ENCODE results near the gene GFER. TPM values are rescaled to one million over a fixed set of nuclear protein-coding genes. Genes with fewer than 3 reads are reported as not detected.

The GFER gene
- total RNA-seq, 8 experiments from 2014 or later: 14.4 to 37.3 (median 25.2) TPM

DNA sequence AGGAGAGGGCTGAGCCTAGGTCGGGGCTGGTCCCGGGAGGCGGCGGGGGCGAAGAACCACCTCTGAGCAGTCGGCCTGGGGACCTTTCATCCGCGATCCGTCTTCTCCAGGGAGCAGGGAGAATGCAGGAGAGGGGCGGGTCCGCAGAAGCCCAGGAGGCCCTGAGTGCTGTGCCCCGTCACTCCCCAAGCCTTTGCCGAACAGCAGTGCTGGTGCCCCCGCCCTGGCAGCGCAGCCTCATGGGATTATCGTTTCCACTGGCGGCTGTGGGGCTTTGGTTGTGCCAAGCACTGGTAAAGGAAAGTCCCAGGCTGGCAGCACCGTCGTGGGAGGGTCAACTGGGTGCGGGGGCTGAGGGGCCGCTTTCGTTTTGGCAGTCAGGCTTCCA, 11.5 kb upstream of the GFER start:
- Histone ChIP-seq H3K4me1 (replicated peaks in 1 of 2) (peaks cover 5 to 15% of the 10 kb centered on the region in 2 donors), H3K4me3 (peak overlapping the region; percentile 81 to 98 (median 92)), H3K27ac (peak overlapping the region; percentile 96)
- peak; percentile 2 to 58 (median 11) for ATAC-seq (replicated peaks in 6 of 8)
- WGBS, 10 experiments: 0 to 6% (median 0%) methylated on average over 2 to 20 of the region's 22 CpGs; no CpG with 5 or more reads in 7 of the 10 experiments
- in situ Hi-C loops (cut with MboI; ENCODE audit: low pct_unique_long_range_greater_than_20kb in 2 of 9, low sequenced_read_pairs in 9 of 9, unreplicated experiment in 9 of 9): no loop called here

DNA sequence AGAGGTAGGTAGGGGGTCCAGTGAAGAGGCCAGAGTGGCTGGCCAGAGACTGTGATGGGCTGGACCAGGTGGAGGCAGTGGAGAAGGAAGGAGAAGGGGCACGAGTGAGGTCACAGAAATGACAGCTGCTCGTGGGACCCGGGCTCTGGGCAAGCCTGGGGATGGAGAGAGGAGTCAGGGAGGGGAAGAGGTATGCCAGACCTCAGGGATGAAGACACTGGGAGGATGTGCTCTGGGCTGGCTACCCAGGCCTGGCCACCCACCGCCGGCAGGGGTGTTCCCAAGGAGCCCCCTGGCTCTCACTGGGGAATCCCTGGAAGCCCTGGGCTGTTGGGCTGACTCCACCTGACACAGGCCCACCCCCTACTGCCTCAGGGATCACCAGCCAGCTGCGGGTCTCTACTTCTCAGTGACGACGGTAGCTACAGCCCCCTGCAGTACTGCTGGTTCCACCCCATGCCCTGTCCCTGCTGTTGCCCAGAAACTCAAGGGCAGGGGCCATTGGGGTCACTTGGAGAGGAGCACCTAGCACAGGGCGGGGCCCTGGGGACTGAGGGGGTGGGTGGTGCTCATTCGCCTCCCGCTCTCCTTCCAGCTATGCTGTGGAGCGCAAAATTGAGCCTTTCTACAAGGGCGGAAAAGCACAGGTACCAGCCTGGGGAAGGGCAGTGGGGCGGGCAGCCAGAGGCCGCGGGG, 10.4 kb upstream of the GFER start:
- Histone ChIP-seq H3K4me3 (no peak overlapping the region), H3K4me1 (replicated peaks in 1 of 2) (peaks cover 5 to 15% of the 10 kb centered on the region in 2 donors), H3K27ac (no peak overlapping the region)
- in situ Hi-C loops (cut with MboI; ENCODE audit: low pct_unique_long_range_greater_than_20kb in 2 of 9, low sequenced_read_pairs in 9 of 9, unreplicated experiment in 9 of 9): no loop called here
- ATAC-seq (replicated peaks in 6 of 8): no peak
- 67 to 87% (median 79%) methylated on average over 3 of the region's 16 CpGs; no CpG with 5 or more reads in 7 of the 10 experiments for WGBS, 10 experiments

DNA sequence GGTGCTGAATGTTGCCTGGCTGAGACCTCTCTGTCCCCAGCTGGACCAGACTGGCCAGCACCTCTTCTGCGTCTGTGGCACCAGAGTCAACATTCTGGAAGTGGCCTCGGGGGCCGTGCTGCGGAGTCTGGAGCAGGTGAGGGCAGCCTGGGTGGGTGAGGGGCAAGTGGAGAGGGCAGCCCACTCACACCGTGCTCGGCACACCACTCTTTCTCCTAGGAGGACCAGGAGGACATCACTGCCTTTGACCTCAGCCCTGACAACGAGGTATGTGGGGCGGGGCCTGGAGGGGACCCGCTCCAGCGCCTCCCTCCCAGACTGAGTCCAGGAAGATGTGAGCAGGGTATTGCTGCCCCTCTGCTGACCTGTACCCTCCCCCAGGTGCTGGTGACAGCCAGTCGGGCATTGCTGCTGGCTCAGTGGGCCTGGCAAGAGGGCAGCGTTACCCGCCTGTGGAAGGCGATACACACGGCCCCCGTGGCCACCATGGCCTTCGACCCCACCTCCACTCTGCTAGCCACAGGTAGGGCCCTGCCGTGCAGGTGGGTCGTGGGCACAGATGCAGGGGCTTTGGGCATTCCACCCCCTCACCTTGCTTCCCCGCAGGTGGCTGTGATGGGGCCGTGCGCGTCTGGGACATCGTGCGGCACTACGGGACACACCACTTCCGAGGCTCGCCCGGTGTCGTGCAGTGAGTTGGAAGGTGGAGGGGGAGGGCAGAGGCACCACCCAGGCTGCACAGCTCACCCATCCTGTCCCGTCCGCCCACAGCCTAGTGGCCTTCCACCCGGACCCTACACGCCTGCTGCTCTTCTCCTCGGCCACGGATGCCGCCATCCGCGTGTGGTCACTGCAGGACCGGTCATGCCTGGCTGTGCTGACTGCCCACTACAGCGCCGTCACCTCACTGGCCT, 9.6 kb upstream of the GFER start:
- peaks cover 5 to 15% of the 10 kb centered on the region in 2 donors for H3K4me1 ChIP-seq (replicated peaks in 1 of 2)
- H3K27ac ChIP-seq: no peak overlapping the region
- in situ Hi-C loops (cut with MboI; ENCODE audit: low pct_unique_long_range_greater_than_20kb in 2 of 9, low sequenced_read_pairs in 9 of 9, unreplicated experiment in 9 of 9): no loop called here
- no peak for ATAC-seq (replicated peaks in 6 of 8)
- WGBS, 10 experiments: 91 to 100% (median 100%) methylated on average over 1 to 13 of the region's 42 CpGs; no CpG with 5 or more reads in 5 of the 10 experiments
- H3K4me3 ChIP-seq: no peak overlapping the region

DNA sequence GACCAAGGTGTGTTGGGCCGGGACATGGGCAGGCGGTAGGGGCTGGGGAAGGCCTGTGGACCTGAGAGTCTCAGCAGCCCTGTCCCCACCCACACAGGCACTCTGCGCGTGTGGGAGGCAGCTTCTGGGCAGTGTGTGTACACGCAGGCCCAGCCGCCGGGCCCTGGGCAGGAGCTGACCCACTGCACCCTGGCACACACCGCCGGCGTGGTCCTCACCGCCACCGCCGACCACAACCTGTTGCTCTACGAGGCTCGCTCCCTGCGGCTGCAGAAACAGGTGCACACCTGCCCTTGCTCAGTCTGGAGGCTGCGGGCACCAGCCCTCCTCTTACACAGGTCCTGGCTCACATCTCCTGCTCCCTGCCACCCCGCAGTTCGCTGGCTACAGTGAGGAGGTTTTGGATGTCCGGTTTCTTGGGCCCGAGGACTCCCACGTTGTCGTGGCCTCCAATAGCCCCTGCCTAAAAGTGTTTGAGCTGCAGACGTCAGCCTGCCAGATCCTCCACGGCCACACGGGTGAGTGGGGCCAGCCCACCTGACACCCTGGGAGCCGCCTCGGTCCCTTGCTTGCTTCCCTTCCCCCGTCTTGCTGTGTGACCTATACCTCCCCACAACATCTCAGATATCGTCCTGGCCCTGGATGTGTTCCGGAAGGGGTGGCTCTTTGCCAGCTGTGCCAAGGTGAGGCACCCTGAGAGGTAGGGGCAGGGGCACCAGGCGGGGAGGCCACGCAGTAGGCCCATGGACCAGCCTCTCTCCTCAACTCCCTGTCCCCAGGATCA, 8.4 kb upstream of the GFER start:
- H3K4me3 ChIP-seq: no peak overlapping the region
- 80 to 96% (median 89%) methylated on average over 4 to 5 of the region's 33 CpGs; no CpG with 5 or more reads in 5 of the 10 experiments for WGBS, 10 experiments
- H3K4me1 ChIP-seq (replicated peaks in 1 of 2): peaks cover 5 to 25% of the 10 kb centered on the region in 2 donors
- H3K27ac ChIP-seq: no peak overlapping the region
- no peak for ATAC-seq (replicated peaks in 6 of 8)
- in situ Hi-C loops (cut with MboI; ENCODE audit: low pct_unique_long_range_greater_than_20kb in 2 of 9, low sequenced_read_pairs in 9 of 9, unreplicated experiment in 9 of 9): no loop called here

DNA sequence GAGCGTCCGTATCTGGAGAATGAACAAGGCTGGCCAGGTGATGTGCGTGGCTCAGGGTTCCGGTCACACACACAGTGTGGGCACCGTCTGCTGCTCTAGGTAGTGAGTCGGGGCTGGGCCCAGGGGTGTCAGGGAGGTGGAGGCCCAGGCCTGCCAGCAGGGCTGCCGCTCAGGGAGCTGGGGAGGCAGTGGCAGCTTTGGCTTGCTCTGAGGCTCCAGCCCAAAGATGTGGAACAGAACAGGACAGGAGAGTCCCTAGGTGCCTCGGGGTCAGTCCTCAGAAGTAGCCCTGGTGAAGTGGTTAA, 7.8 kb upstream of the GFER start:
- H3K4me3 ChIP-seq: no peak overlapping the region
- no CpG with 5 or more reads among the region's 8 CpGs for WGBS, 10 experiments

DNA sequence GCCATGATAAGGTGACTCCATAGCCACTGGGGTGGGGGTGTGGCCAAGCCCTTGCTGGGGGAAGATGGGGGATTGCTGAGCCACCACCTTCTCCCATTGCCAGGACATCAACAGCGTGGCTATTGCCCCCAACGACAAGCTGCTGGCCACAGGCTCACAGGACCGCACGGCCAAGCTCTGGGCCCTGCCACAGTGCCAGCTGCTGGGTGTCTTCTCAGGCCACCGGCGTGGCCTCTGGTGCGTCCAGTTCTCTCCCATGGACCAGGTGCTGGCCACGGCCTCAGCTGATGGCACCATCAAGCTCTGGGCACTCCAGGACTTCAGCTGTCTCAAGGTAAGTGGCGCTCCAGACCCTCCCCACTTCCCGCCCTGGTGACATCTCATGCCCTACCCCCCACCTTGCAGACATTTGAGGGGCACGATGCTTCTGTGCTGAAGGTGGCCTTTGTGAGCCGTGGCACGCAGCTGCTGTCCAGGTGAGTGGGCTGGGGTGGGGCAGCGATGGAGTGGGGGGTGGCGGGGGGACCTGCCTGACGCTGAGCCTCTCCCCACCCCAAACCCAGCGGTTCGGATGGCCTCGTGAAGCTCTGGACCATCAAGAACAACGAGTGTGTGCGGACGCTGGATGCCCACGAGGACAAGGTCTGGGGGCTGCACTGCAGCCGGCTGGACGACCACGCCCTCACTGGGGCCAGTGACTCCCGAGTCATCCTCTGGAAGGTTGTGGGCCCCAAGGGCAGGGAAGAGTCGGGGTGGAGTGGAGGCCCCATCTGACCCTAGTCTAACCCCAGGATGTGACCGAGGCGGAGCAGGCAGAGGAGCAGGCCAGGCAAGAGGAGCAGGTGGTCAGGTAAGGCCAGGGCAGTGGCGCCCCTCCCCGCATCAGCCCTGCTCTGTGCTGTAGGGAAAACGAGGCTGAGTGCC, 6.8 kb upstream of the GFER start:
- H3K27ac ChIP-seq: no peak overlapping the region
- WGBS, 10 experiments: no CpG with 5 or more reads among the region's 33 CpGs
- no peak for ATAC-seq (replicated peaks in 6 of 8)
- in situ Hi-C loops (cut with MboI; ENCODE audit: low pct_unique_long_range_greater_than_20kb in 2 of 9, low sequenced_read_pairs in 9 of 9, unreplicated experiment in 9 of 9): no loop called here
- peaks cover 0 to 18% of the 10 kb centered on the region in 2 donors for H3K4me1 ChIP-seq (replicated peaks in 1 of 2)
- H3K4me3 ChIP-seq: no peak overlapping the region

More for the DNA sequence above, 7.8 kb upstream of the GFER start:
- no peak for ATAC-seq (replicated peaks in 6 of 8)
- no peak overlapping the region for H3K27ac ChIP-seq
- peaks cover under 1 to 20% of the 10 kb centered on the region in 2 donors for H3K4me1 ChIP-seq (replicated peaks in 1 of 2)
- in situ Hi-C loops (cut with MboI; ENCODE audit: low pct_unique_long_range_greater_than_20kb in 2 of 9, low sequenced_read_pairs in 9 of 9, unreplicated experiment in 9 of 9): no loop called here

DNA sequence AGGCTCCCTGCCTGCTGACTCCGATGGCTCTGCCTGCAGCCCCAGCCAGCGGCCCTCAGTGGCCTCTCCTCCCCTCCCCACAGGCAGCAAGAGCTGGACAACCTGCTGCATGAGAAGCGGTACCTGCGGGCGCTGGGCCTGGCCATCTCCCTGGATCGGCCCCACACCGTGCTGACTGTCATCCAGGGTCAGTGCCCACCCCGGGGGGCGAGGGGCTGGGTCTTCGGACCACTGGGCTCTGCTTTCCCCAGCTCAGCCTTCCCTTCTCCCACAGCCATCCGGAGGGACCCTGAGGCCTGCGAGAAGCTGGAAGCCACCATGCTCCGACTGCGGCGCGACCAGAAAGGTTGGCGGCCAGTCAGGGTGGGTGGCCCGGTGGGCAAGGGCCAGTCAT, 6.1 kb upstream of the GFER start:
- no peak for ATAC-seq (replicated peaks in 6 of 8)
- in situ Hi-C loops (cut with MboI; ENCODE audit: low pct_unique_long_range_greater_than_20kb in 2 of 9, low sequenced_read_pairs in 9 of 9, unreplicated experiment in 9 of 9): no loop called here
- Histone ChIP-seq H3K4me3 (no peak overlapping the region), H3K4me1 (replicated peaks in 1 of 2) (peaks cover 0 to 16% of the 10 kb centered on the region in 2 donors), H3K27ac (no peak overlapping the region)
- WGBS, 10 experiments: 90 to 100% (median 100%) methylated on average over 1 to 2 of the region's 18 CpGs; no CpG with 5 or more reads in 7 of the 10 experiments

DNA sequence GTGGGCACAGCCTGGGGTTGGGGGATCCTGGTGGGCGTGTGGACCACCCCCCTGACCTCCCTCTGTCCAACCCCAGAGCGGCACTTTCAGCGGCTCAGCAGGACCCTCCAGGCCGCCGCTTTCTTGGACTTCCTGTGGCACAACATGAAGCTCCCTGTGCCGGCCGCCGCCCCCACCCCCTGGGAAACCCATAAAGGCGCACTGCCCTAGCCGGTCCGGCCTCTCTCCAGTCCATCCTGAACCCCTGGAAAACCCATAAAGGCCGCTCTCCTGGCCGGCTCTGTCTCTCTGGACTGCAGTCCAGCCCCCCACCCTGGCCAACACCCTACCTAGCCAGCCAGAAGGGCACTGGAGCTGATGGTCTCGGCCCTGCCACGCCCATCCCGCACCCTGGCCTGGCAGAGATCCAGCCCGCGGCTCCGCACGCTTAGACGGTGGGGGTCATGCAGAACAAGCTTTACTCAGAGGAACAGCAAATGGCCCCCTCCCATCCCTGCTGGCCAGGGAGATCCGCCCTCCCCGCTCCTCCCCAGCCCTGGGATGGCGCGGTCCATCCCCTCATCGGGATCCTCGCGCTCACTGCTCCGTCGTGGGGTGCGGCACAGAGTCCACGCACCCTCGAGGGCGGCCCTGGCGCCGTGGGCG, 5.4 kb upstream of the GFER start:
- ATAC-seq (replicated peaks in 6 of 8): no peak
- no peak overlapping the region for H3K4me3 ChIP-seq
- in situ Hi-C loops (cut with MboI; ENCODE audit: low pct_unique_long_range_greater_than_20kb in 2 of 9, low sequenced_read_pairs in 9 of 9, unreplicated experiment in 9 of 9): no loop called here

DNA sequence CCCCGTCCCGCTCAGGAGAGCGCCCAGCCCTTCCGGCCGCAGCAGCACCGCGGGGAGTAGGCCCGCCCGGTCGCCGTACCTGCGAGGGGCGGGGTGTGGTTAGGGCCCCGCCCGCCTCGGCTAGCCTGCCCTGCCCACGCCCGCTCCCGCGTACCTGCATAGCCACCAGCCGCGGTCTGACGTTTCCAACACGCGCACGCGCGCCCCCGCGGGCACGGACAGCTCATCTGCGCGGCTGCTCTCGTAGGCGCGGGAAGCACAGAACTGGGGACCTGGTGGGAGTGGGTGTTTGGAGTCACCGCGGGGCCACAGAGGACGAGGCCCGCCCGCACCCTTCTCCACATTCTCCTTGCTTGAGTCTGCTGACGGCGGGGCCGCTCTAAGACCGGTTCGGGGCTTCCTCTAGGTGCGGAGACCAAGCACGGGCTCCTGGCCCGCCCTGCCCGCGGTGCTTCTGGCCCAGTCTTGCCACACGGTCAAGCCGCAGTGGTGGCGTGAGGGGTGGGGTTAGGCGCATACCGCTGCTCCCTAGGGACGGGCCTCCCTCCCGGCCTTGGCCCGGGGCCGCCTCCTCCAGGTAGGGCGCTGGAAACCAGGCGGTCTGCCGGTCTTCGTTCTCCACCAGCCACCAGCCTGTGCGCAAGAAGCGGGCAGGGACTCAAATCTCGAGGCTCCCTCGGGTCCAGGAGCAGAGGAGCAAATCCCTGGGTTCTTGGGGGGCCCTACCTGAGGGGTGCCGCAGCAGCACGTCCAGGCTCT, 4.5 kb upstream of the GFER start:
- WGBS, 10 experiments: 18 to 20% methylated on average over 2 to 6 of the region's 70 CpGs; no CpG with 5 or more reads in 8 of the 10 experiments
- no peak overlapping the region for H3K27ac ChIP-seq
- H3K4me1 ChIP-seq (replicated peaks in 1 of 2): peaks cover 0 to 11% of the 10 kb centered on the region in 2 donors
- no peak overlapping the region for H3K4me3 ChIP-seq
- in situ Hi-C loops (cut with MboI; ENCODE audit: low pct_unique_long_range_greater_than_20kb in 2 of 9, low sequenced_read_pairs in 9 of 9, unreplicated experiment in 9 of 9): no loop called here
- no peak for ATAC-seq (replicated peaks in 6 of 8)

More for the DNA sequence above, 5.4 kb upstream of the GFER start:
- no CpG with 5 or more reads among the region's 37 CpGs for WGBS, 10 experiments
- Histone ChIP-seq H3K27ac (no peak overlapping the region), H3K4me1 (replicated peaks in 1 of 2) (peaks cover 0 to 11% of the 10 kb centered on the region in 2 donors)

DNA sequence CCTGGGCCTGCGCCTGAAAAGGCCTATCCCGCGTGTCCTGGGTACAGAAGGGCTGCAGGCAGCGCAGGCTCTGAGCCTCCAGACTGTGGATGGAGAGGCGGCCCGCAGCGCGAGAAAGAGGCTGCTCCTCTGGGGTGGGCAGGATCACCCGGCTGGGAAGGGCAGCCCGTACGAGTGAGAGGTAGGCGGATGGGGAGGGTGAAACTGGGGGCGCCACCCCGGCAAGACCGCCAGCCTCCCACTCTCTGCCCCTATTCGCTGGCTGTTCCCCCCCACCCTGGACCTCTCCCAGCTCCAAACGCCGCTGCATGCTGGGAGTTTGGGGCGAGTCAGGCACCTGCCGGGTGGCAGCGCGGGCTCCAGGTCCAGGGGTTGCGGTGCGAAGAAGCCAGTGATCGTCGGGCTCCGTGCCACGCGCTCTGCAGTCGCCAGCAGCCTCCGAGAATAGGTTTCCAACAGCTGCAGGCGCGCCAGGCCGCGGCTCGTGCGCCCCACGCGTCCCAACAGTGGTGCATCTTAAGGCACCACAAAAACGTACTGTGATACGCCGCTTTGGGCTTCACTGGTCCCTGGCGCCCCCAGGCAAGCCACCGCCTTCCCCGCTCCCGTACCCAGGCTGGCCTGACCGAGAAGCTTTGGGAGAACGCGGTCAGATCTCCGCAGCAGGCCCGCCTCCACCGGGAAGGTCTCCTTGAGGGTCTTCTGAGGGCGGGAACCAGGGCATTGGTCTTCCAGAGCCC, 3.8 kb upstream of the GFER start:
- 0 to 13% methylated on average over 2 to 9 of the region's 53 CpGs; no CpG with 5 or more reads in 8 of the 10 experiments for WGBS, 10 experiments

DNA sequence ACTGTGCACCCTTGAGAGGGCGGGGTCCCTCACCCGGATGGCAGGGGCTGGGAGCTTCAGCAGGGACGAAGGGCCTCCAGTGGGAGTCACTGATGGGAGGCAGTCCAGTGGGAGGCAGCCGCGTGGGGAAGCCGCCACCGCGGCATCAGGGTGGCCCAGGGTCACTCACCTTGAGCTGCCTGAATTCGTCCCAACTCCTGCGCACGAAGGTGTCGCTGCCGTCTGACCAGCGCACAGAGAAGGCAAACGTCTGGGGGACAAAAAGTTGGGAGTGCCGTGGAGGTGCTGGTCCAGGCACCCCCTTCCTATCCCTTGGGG, 3.3 kb upstream of the GFER start:
- in situ Hi-C loops (cut with MboI; ENCODE audit: low pct_unique_long_range_greater_than_20kb in 2 of 9, low sequenced_read_pairs in 9 of 9, unreplicated experiment in 9 of 9): no loop called here
- H3K4me3 ChIP-seq: no peak overlapping the region
- WGBS, 10 experiments: 0 to 50% (median 31%) methylated on average over 1 to 8 of the region's 16 CpGs; no CpG with 5 or more reads in 6 of the 10 experiments
- no peak for ATAC-seq (replicated peaks in 6 of 8)
- H3K27ac ChIP-seq: no peak overlapping the region
- peaks cover 6 to 18% of the 10 kb centered on the region in 2 donors for H3K4me1 ChIP-seq (replicated peaks in 1 of 2)

More for the DNA sequence above, 3.8 kb upstream of the GFER start:
- H3K4me1 ChIP-seq (replicated peaks in 1 of 2): peaks cover 4 to 16% of the 10 kb centered on the region in 2 donors
- in situ Hi-C loops (cut with MboI; ENCODE audit: low pct_unique_long_range_greater_than_20kb in 2 of 9, low sequenced_read_pairs in 9 of 9, unreplicated experiment in 9 of 9): no loop called here
- no peak overlapping the region for H3K27ac ChIP-seq
- H3K4me3 ChIP-seq: no peak overlapping the region
- ATAC-seq (replicated peaks in 6 of 8): no peak

All from motor neuron (in vitro differentiated cells).